GM12878 (cell line): ENCODE results near the gene UBC.

Source experiments
- CBFB ChIP-seq: IDR thresholded peaks from 2 replicates; pipeline ENCODE4 v1.6.1; 2016; ENCODE audit warnings: antibody characterized with exemption, low read depth
- HDAC6 ChIP-seq: fragments of 200-600 bp; sonication (generic); IDR thresholded peaks from one replicate; pipeline ENCODE4 v1.8.0; 2017; ENCODE audit warnings: antibody characterized with exemption; ENCODE audit not compliant: unreplicated experiment
- KDM1A ChIP-seq: fragments of 200-600 bp; sonication (generic); IDR thresholded peaks from 2 replicates; pipeline ENCODE4 v1.6.1; 2016; ENCODE audit warnings: borderline replicate concordance
- MXI1 ChIP-seq: fragments of 150-350 bp; IDR thresholded peaks from 2 replicates; pipeline ENCODE4 v1.6.1; 2011; ENCODE audit warnings: low read depth, mild to moderate bottlenecking, inconsistent platforms, low read length, improper control_type of control experiment
- MYC ChIP-seq: IDR thresholded peaks from 2 replicates; pipeline ENCODE4 v1.6.1; 2011; ENCODE audit warnings: mild to moderate bottlenecking, low read length, moderate library complexity, inconsistent platforms; ENCODE audit not compliant: insufficient read depth, insufficient replicate concordance, insufficient read length, severe bottlenecking
- NFYA ChIP-seq: IDR thresholded peaks from 2 replicates; pipeline ENCODE4 v1.6.1; 2011; ENCODE audit warnings: low read depth, mild to moderate bottlenecking, low read length, improper control_type of control experiment, borderline replicate concordance
- POLR2AphosphoS5 ChIP-seq: IDR thresholded peaks from 2 replicates; pipeline ENCODE4 v1.6.1; 2011; ENCODE audit warnings: mild to moderate bottlenecking, low read length, inconsistent platforms
- POU2F2 ChIP-seq: IDR thresholded peaks from 3 replicates; pipeline ENCODE4 v1.6.1; 2011; ENCODE audit warnings: low read depth, mild to moderate bottlenecking, low read length, borderline replicate concordance
- TAF1 ChIP-seq: IDR thresholded peaks from 2 replicates; pipeline ENCODE4 v1.6.1; 2011; ENCODE audit warnings: mild to moderate bottlenecking, low read depth, low read length, borderline replicate concordance
- YY1 ChIP-seq: IDR thresholded peaks from 2 replicates; pipeline ENCODE4 v1.6.1; 2011; ENCODE audit warnings: low read depth, mild to moderate bottlenecking, low read length
- TF ChIP-seq, protein P1 (sequence below): IDR thresholded peaks from 2 replicates; pipeline ENCODE4 v1.6.1; 2012; ENCODE audit warnings: low read depth, low read length, improper control_type of control experiment
- TF ChIP-seq, protein P2 (sequence below), 3 experiments: IDR thresholded peaks in 2 of 3; conservative IDR thresholded peaks in 1 of 3; 2 replicates each; pipeline ENCODE4 v1.5.1; 2011; ENCODE audit warnings: low read depth in 3 of 3, low read length in 3 of 3, mild to moderate bottlenecking in 3 of 3, control low read depth in 2 of 3, moderate library complexity in 2 of 3, inconsistent platforms in 1 of 3, mixed read lengths in 1 of 3; ENCODE audit not compliant: control insufficient read depth in 2 of 3, insufficient read depth in 1 of 3; ENCODE audit errors: extremely low read depth in 1 of 3
- TF ChIP-seq, protein P3 (sequence below): fragments of 450-650 bp; IDR thresholded peaks from 2 replicates; pipeline ENCODE4 v1.6.1; 2017; ENCODE audit warnings: mild to moderate bottlenecking, low read depth, inconsistent platforms; ENCODE audit not compliant: poor library complexity, severe bottlenecking

DNA sequence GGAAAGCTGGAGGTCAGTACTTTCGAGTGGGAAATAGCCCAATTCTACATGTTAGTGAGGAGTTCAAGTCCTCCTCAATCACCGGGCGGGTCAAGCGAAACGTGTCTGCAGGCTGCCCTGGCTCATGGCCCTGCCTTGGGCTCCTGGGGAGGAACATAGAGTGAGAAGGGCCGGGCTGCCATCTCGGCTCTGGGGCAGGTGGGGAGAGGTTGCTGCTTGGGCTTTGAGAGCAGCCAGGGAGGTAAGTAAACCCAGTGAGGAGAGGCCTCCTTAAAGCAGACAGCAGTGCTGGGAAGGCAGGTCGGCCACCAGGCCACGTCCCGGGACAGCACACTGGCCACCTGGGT is 32.0 kb upstream of the UBC start:
- TF ChIP-seq HDAC6 (no peak), MXI1 (no peak), TAF1 (no peak), CBFB (no peak), POLR2AphosphoS5 (no peak), MYC (no peak), YY1 (no peak), KDM1A (no peak), NFYA (no peak), POU2F2 (no peak)
- TF ChIP-seq, protein P1, sequence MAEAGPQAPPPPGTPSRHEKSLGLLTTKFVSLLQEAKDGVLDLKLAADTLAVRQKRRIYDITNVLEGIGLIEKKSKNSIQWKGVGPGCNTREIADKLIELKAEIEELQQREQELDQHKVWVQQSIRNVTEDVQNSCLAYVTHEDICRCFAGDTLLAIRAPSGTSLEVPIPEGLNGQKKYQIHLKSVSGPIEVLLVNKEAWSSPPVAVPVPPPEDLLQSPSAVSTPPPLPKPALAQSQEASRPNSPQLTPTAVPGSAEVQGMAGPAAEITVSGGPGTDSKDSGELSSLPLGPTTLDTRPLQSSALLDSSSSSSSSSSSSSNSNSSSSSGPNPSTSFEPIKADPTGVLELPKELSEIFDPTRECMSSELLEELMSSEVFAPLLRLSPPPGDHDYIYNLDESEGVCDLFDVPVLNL, result no peak
- TF ChIP-seq, protein P2, sequence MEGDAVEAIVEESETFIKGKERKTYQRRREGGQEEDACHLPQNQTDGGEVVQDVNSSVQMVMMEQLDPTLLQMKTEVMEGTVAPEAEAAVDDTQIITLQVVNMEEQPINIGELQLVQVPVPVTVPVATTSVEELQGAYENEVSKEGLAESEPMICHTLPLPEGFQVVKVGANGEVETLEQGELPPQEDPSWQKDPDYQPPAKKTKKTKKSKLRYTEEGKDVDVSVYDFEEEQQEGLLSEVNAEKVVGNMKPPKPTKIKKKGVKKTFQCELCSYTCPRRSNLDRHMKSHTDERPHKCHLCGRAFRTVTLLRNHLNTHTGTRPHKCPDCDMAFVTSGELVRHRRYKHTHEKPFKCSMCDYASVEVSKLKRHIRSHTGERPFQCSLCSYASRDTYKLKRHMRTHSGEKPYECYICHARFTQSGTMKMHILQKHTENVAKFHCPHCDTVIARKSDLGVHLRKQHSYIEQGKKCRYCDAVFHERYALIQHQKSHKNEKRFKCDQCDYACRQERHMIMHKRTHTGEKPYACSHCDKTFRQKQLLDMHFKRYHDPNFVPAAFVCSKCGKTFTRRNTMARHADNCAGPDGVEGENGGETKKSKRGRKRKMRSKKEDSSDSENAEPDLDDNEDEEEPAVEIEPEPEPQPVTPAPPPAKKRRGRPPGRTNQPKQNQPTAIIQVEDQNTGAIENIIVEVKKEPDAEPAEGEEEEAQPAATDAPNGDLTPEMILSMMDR (IDR thresholded peaks at IDR 0.05 in 2 of 3, conservative IDR thresholded peaks at IDR 0.05 in 1 of 3; ENCODE audit: control insufficient read depth in 2 of 3, extremely low read depth in 1 of 3, insufficient read depth in 1 of 3, low read depth in 3 of 3, low read length in 3 of 3), result no peak
- TF ChIP-seq, protein P3, sequence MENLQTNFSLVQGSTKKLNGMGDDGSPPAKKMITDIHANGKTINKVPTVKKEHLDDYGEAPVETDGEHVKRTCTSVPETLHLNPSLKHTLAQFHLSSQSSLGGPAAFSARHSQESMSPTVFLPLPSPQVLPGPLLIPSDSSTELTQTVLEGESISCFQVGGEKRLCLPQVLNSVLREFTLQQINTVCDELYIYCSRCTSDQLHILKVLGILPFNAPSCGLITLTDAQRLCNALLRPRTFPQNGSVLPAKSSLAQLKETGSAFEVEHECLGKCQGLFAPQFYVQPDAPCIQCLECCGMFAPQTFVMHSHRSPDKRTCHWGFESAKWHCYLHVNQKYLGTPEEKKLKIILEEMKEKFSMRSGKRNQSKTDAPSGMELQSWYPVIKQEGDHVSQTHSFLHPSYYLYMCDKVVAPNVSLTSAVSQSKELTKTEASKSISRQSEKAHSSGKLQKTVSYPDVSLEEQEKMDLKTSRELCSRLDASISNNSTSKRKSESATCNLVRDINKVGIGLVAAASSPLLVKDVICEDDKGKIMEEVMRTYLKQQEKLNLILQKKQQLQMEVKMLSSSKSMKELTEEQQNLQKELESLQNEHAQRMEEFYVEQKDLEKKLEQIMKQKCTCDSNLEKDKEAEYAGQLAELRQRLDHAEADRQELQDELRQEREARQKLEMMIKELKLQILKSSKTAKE, result no peak
